Measurements from ENCODE around the gene PROX1.

PROX1 gene

GRCh38 chr1:213968146-213968825 is 19.5 kb upstream of the PROX1 start:
- DNase-seq (ENCODE audit: low read depth), result no peak
- H3K4me3 ChIP-seq (ENCODE audit: control insufficient read depth, low read depth, low read length), result no peak overlapping the region
- TF ChIP-seq CTCF (IDR thresholded peaks at IDR 0.05; ENCODE audit: control insufficient read depth, insufficient read depth, low read depth, low read length, missing control alignments), result no peak

GRCh38 chr1:213969958-213970555 is 17.7 kb upstream of the PROX1 start:
- TF ChIP-seq CTCF (IDR thresholded peaks at IDR 0.05; ENCODE audit: control insufficient read depth, insufficient read depth, low read depth, low read length, missing control alignments), result no peak
- no peak for DNase-seq (ENCODE audit: low read depth)
- H3K4me3 ChIP-seq (ENCODE audit: control insufficient read depth, low read depth, low read length), result no peak overlapping the region

- no peak overlapping the region for H3K4me3 ChIP-seq (ENCODE audit: control insufficient read depth, low read depth, low read length)
- no peak for DNase-seq (ENCODE audit: low read depth)
- TF ChIP-seq CTCF (IDR thresholded peaks at IDR 0.05; ENCODE audit: control insufficient read depth, insufficient read depth, low read depth, low read length, missing control alignments), result no peak
These were observed 15.6 kb upstream of the PROX1 start for GRCh38 chr1:213972141-213972540.

- H3K4me3 ChIP-seq (ENCODE audit: control insufficient read depth, low read depth, low read length), result no peak overlapping the region
- TF ChIP-seq CTCF (IDR thresholded peaks at IDR 0.05; ENCODE audit: control insufficient read depth, insufficient read depth, low read depth, low read length, missing control alignments), result no peak
- DNase-seq (ENCODE audit: low read depth), result no peak
These were observed 14.6 kb upstream of the PROX1 start for GRCh38 chr1:213973129-213973528.

- no peak overlapping the region for H3K4me3 ChIP-seq (ENCODE audit: control insufficient read depth, low read depth, low read length)
- no peak for DNase-seq (ENCODE audit: low read depth)
- no peak for TF ChIP-seq CTCF (IDR thresholded peaks at IDR 0.05; ENCODE audit: control insufficient read depth, insufficient read depth, low read depth, low read length, missing control alignments)
These were observed 10.9 kb upstream of the PROX1 start for GRCh38 chr1:213976665-213977485.

GRCh38 chr1:213977486-213977842 is 10.3 kb upstream of the PROX1 start:
- DNase-seq (ENCODE audit: low read depth), result no peak
- TF ChIP-seq CTCF (IDR thresholded peaks at IDR 0.05; ENCODE audit: control insufficient read depth, insufficient read depth, low read depth, low read length, missing control alignments), result no peak
- H3K4me3 ChIP-seq (ENCODE audit: control insufficient read depth, low read depth, low read length), result no peak overlapping the region

Data from AG09309 (cell line).